Measurements from ENCODE around the gene PPIP5K1. TPM values are rescaled to one million over a fixed set of nuclear protein-coding genes. Genes with fewer than 3 reads are reported as not detected.
"Not testable (repeated sequence)": the region's sequence is repeated elsewhere in the genome, so short reads cannot be mapped to it uniquely, and the experiment has no call there.

Gene PPIP5K1
- 52.1 and 53.7 TPM in 2 replicates for total RNA-seq
- long read RNA-seq, partial matches to known transcripts: 17 of 23 reads
- long read RNA-seq, other reads (novel, unspliced or antisense): 6 of 23 reads

GRCh38 chr15:43589778-43590466 is at the start of gene PPIP5K1:
PPIP5K1 (minus strand) TSS chr15:43590208; CDS start chr15:43584504, 5,704 bp downstream.
- not testable (repeated sequence) for H3K27me3 Mint-ChIP-seq; H3K36me3 Mint-ChIP-seq (ENCODE audit: insufficient read depth); H3K9me3 Mint-ChIP-seq (ENCODE audit: low read depth); DNase-seq (ENCODE audit: low spot score, unreplicated experiment); H3K27ac Mint-ChIP-seq; H3K4me1 Mint-ChIP-seq (ENCODE audit: low read depth); H3K4me3 Mint-ChIP-seq (ENCODE audit: low read depth)

- not testable (repeated sequence) for H3K27me3 Mint-ChIP-seq; H3K27ac Mint-ChIP-seq; H3K9me3 Mint-ChIP-seq (ENCODE audit: low read depth); DNase-seq (ENCODE audit: low spot score, unreplicated experiment); H3K36me3 Mint-ChIP-seq (ENCODE audit: insufficient read depth); H3K4me1 Mint-ChIP-seq (ENCODE audit: low read depth); H3K4me3 Mint-ChIP-seq (ENCODE audit: low read depth)
Observed at GRCh38 chr15:43638464-43639204, 48.6 kb upstream of the PPIP5K1 start.

- H3K4me1 Mint-ChIP-seq (ENCODE audit: low read depth); H3K9me3 Mint-ChIP-seq (ENCODE audit: low read depth); DNase-seq (ENCODE audit: low spot score, unreplicated experiment); H3K36me3 Mint-ChIP-seq (ENCODE audit: insufficient read depth); H3K4me3 Mint-ChIP-seq (ENCODE audit: low read depth); H3K27me3 Mint-ChIP-seq; H3K27ac Mint-ChIP-seq: not testable (repeated sequence)
Observed at GRCh38 chr15:43626937-43627336, 36.9 kb upstream of the PPIP5K1 start.

- peaks cover 2% of the 10 kb centered on the region for H3K27me3 Mint-ChIP-seq
- H3K36me3 Mint-ChIP-seq (ENCODE audit: insufficient read depth): no peaks in the 10 kb centered on the region
- H3K4me1 Mint-ChIP-seq (ENCODE audit: low read depth): no peaks in the 10 kb centered on the region
- TF ChIP-seq CTCF (IDR thresholded peaks at IDR 0.05; ENCODE audit: unreplicated experiment): no peak
- no peak overlapping the region for H3K4me3 Mint-ChIP-seq (ENCODE audit: low read depth)
- H3K9me3 Mint-ChIP-seq (ENCODE audit: low read depth): no peaks in the 10 kb centered on the region
- H3K27ac Mint-ChIP-seq: no peak overlapping the region
- no peak for DNase-seq (ENCODE audit: low spot score, unreplicated experiment)
Observed at GRCh38 chr15:43625106-43625505, 35.1 kb upstream of the PPIP5K1 start.

GRCh38 chr15:43622068-43622799 is 32.2 kb upstream of the PPIP5K1 start:
- DNase-seq (ENCODE audit: low spot score, unreplicated experiment); H3K4me3 Mint-ChIP-seq (ENCODE audit: low read depth); H3K9me3 Mint-ChIP-seq (ENCODE audit: low read depth): not testable (repeated sequence)

GRCh38 chr15:43618700-43619099 is 28.7 kb upstream of the PPIP5K1 start, which contains the start of gene STRC:
STRC (minus strand) TSS chr15:43618800; CDS start chr15:43618722, 78 bp downstream.
- not testable (repeated sequence) for H3K36me3 Mint-ChIP-seq (ENCODE audit: insufficient read depth); H3K4me1 Mint-ChIP-seq (ENCODE audit: low read depth); H3K9me3 Mint-ChIP-seq (ENCODE audit: low read depth); H3K27ac Mint-ChIP-seq; H3K4me3 Mint-ChIP-seq (ENCODE audit: low read depth); H3K27me3 Mint-ChIP-seq; DNase-seq (ENCODE audit: low spot score, unreplicated experiment)

More at GRCh38 chr15:43622068-43622799, 32.2 kb upstream of the PPIP5K1 start:
- H3K4me1 Mint-ChIP-seq (ENCODE audit: low read depth); H3K27ac Mint-ChIP-seq; H3K36me3 Mint-ChIP-seq (ENCODE audit: insufficient read depth); H3K27me3 Mint-ChIP-seq: not testable (repeated sequence)

GRCh38 chr15:43617750-43618149 is 27.7 kb upstream of the PPIP5K1 start:
- H3K27me3 Mint-ChIP-seq; H3K4me1 Mint-ChIP-seq (ENCODE audit: low read depth); DNase-seq (ENCODE audit: low spot score, unreplicated experiment); H3K36me3 Mint-ChIP-seq (ENCODE audit: insufficient read depth); H3K9me3 Mint-ChIP-seq (ENCODE audit: low read depth); H3K4me3 Mint-ChIP-seq (ENCODE audit: low read depth); H3K27ac Mint-ChIP-seq: not testable (repeated sequence)

- H3K9me3 Mint-ChIP-seq (ENCODE audit: low read depth); H3K4me3 Mint-ChIP-seq (ENCODE audit: low read depth); H3K36me3 Mint-ChIP-seq (ENCODE audit: insufficient read depth); H3K27ac Mint-ChIP-seq; DNase-seq (ENCODE audit: low spot score, unreplicated experiment); H3K4me1 Mint-ChIP-seq (ENCODE audit: low read depth): not testable (repeated sequence)
- H3K27me3 Mint-ChIP-seq: peaks cover 35% of the 10 kb centered on the region
Observed at GRCh38 chr15:43602233-43602632, 12.2 kb upstream of the PPIP5K1 start.

- peaks cover 42% of the 10 kb centered on the region for H3K27me3 Mint-ChIP-seq
Observed at GRCh38 chr15:43600200-43600599, 10.2 kb upstream of the PPIP5K1 start.

GRCh38 chr15:43599131-43599530 is 9.1 kb upstream of the PPIP5K1 start:
- not testable (repeated sequence) for DNase-seq (ENCODE audit: low spot score, unreplicated experiment); H3K9me3 Mint-ChIP-seq (ENCODE audit: low read depth); H3K4me1 Mint-ChIP-seq (ENCODE audit: low read depth); H3K4me3 Mint-ChIP-seq (ENCODE audit: low read depth); H3K27ac Mint-ChIP-seq; H3K36me3 Mint-ChIP-seq (ENCODE audit: insufficient read depth)
- peaks cover 39% of the 10 kb centered on the region for H3K27me3 Mint-ChIP-seq

More at GRCh38 chr15:43600200-43600599, 10.2 kb upstream of the PPIP5K1 start:
- H3K27ac Mint-ChIP-seq; H3K4me3 Mint-ChIP-seq (ENCODE audit: low read depth); H3K4me1 Mint-ChIP-seq (ENCODE audit: low read depth); DNase-seq (ENCODE audit: low spot score, unreplicated experiment); H3K36me3 Mint-ChIP-seq (ENCODE audit: insufficient read depth); H3K9me3 Mint-ChIP-seq (ENCODE audit: low read depth): not testable (repeated sequence)

- not testable (repeated sequence) for H3K27ac Mint-ChIP-seq; H3K36me3 Mint-ChIP-seq (ENCODE audit: insufficient read depth); H3K4me3 Mint-ChIP-seq (ENCODE audit: low read depth); H3K9me3 Mint-ChIP-seq (ENCODE audit: low read depth); H3K4me1 Mint-ChIP-seq (ENCODE audit: low read depth); DNase-seq (ENCODE audit: low spot score, unreplicated experiment)
- peaks cover 14% of the 10 kb centered on the region for H3K27me3 Mint-ChIP-seq
Observed at GRCh38 chr15:43593328-43594190, 3.6 kb upstream of the PPIP5K1 start, which contains the start of gene CKMT1B. CKMT1B (plus strand) TSS chr15:43594027; CDS start chr15:43594219, 192 bp downstream.
